H9 (cell line): ENCODE measurements around the gene CHCHD10. TPM values are rescaled to one million over a fixed set of nuclear protein-coding genes. Genes with fewer than 3 reads are reported as not detected.

ENCODE experiments used
- DNase-seq: peaks from one replicate; pipeline ENCODE4 v3.0.0-alpha.2; 2017
- H2AFZ ChIP-seq: one replicate; pipeline ENCODE4 v1.6.1; 2013; ENCODE audit warnings: mild to moderate bottlenecking, low read length, control low read depth, moderate library complexity
- H2AK5ac ChIP-seq: 2 replicates; pipeline ENCODE4 v1.6.1; 2013; ENCODE audit warnings: low read length, control low read depth, mixed read lengths; ENCODE audit not compliant: insufficient read length
- H2BK120ac ChIP-seq: one replicate; pipeline ENCODE4 v1.6.1; 2013; ENCODE audit warnings: low read depth, mild to moderate bottlenecking, low read length, control low read depth, inconsistent platforms; ENCODE audit not compliant: poor library complexity, severe bottlenecking
- H2BK12ac ChIP-seq: 2 replicates; pipeline ENCODE4 v1.6.1; 2013; ENCODE audit warnings: low read length, control low read depth, mixed read lengths, low read depth; ENCODE audit not compliant: insufficient read length
- H2BK15ac ChIP-seq: 2 replicates; pipeline ENCODE4 v1.6.1; 2013; ENCODE audit warnings: low read depth, low read length, control low read depth
- H2BK20ac ChIP-seq: one replicate; pipeline ENCODE4 v1.6.1; 2013; ENCODE audit warnings: low read depth, mild to moderate bottlenecking, low read length, control low read depth, inconsistent platforms; ENCODE audit not compliant: poor library complexity, severe bottlenecking
- H2BK5ac ChIP-seq: 2 replicates; pipeline ENCODE4 v1.6.1; 2013; ENCODE audit warnings: low read length, control low read depth, mixed read lengths; ENCODE audit not compliant: insufficient read length
- H3K14ac ChIP-seq: 2 replicates; pipeline ENCODE4 v1.6.1; 2013; ENCODE audit warnings: low read length, control low read depth; ENCODE audit not compliant: insufficient read depth
- H3K18ac ChIP-seq: 2 replicates; pipeline ENCODE4 v1.6.1; 2013; ENCODE audit warnings: low read depth, mild to moderate bottlenecking, mixed read lengths, low read length, control low read depth; ENCODE audit not compliant: insufficient read length
- H3K23ac ChIP-seq: 2 replicates; pipeline ENCODE4 v1.6.1; 2013; ENCODE audit warnings: low read length, control low read depth, mixed read lengths, low read depth; ENCODE audit not compliant: insufficient read length
- H3K23me2 ChIP-seq: 2 replicates; pipeline ENCODE4 v1.6.1; 2013; ENCODE audit warnings: low read depth, mild to moderate bottlenecking, mixed read lengths, low read length, control low read depth; ENCODE audit not compliant: insufficient read length, poor library complexity, severe bottlenecking
- H3K27ac ChIP-seq: 2 replicates; pipeline ENCODE4 v1.5.1; 2013; ENCODE audit warnings: low read length, control low read depth, mixed read lengths, low read depth; ENCODE audit not compliant: insufficient read length
- H3K27me3 ChIP-seq: 2 replicates; pipeline ENCODE4 v1.6.1; 2013; ENCODE audit warnings: low read length, control low read depth, inconsistent platforms; ENCODE audit not compliant: insufficient read depth
- H3K4ac ChIP-seq: 2 replicates; pipeline ENCODE4 v1.6.1; 2013; ENCODE audit warnings: low read depth, mild to moderate bottlenecking, control low read depth, inconsistent platforms, low read length, moderate library complexity
- H3K4me1 ChIP-seq: 2 replicates; pipeline ENCODE4 v1.6.1; 2013; ENCODE audit warnings: low read length, control low read depth, inconsistent platforms; ENCODE audit not compliant: insufficient read depth
- H3K4me2 ChIP-seq: 2 replicates; pipeline ENCODE4 v1.6.1; 2013; ENCODE audit warnings: low read length, control low read depth, mixed read lengths; ENCODE audit not compliant: insufficient read length, insufficient read depth
- H3K56ac ChIP-seq: 2 replicates; pipeline ENCODE4 v1.6.1; 2013; ENCODE audit warnings: low read depth, mild to moderate bottlenecking, mixed read lengths, low read length, control low read depth; ENCODE audit not compliant: insufficient read length
- H3K79me1 ChIP-seq: 2 replicates; pipeline ENCODE4 v1.6.1; 2013; ENCODE audit warnings: low read depth, mild to moderate bottlenecking, moderate library complexity, low read length, control low read depth, inconsistent platforms; ENCODE audit not compliant: insufficient read depth, poor library complexity, severe bottlenecking
- H3K79me2 ChIP-seq: 2 replicates; pipeline ENCODE4 v1.6.1; 2013; ENCODE audit warnings: low read length, control low read depth, inconsistent platforms; ENCODE audit not compliant: insufficient read depth
- H3K9ac ChIP-seq: 2 replicates; pipeline ENCODE4 v1.6.1; 2013; ENCODE audit warnings: low read length, control low read depth, mixed read lengths; ENCODE audit not compliant: insufficient read length; ENCODE audit errors: extremely low read depth
- H3K9me3 ChIP-seq: one replicate; pipeline ENCODE4 v1.6.1; 2013; ENCODE audit warnings: low read depth, low read length, inconsistent platforms; ENCODE audit not compliant: control insufficient read depth
- H3T11ph ChIP-seq: one replicate; pipeline ENCODE4 v1.6.1; 2013; ENCODE audit warnings: mild to moderate bottlenecking, low read length, control low read depth, inconsistent platforms
- H4K20me1 ChIP-seq: one replicate; pipeline ENCODE4 v1.6.1; 2013; ENCODE audit not compliant: control insufficient read depth, insufficient read length, insufficient read depth
- H4K5ac ChIP-seq: 2 replicates; pipeline ENCODE4 v1.6.1; 2013; ENCODE audit warnings: low read depth, mild to moderate bottlenecking, mixed read lengths, low read length, control low read depth; ENCODE audit not compliant: insufficient read length
- H4K8ac ChIP-seq: replicated peaks from 2 replicates; pipeline ENCODE4 v1.6.1; 2013; ENCODE audit warnings: low read length, control low read depth, mixed read lengths, low read depth; ENCODE audit not compliant: insufficient read length
- H4K91ac ChIP-seq: 2 replicates; pipeline ENCODE4 v1.6.1; 2013; ENCODE audit warnings: low read depth, mild to moderate bottlenecking, moderate library complexity, mixed read lengths, low read length, control low read depth; ENCODE audit not compliant: insufficient read length
- H3K27ac Mint-ChIP-seq, 3 experiments: 2 replicates in 2 of 3; 3 replicates in 1 of 3; pipeline ENCODE4 v1.8.0; 2020 to 2021; ENCODE audit warnings: mixed read lengths in 3 of 3, mild to moderate bottlenecking in 1 of 3, moderate library complexity in 1 of 3
- H3K27me3 Mint-ChIP-seq: 2 replicates; pipeline ENCODE4 v1.8.0; 2021; ENCODE audit warnings: low read depth, mild to moderate bottlenecking, moderate library complexity, mixed read lengths
- H3K36me3 Mint-ChIP-seq, 3 experiments: 2 replicates in 2 of 3; 3 replicates in 1 of 3; pipeline ENCODE4 v1.8.0; 2020 to 2021; ENCODE audit warnings: low read depth in 3 of 3, mixed read lengths in 3 of 3; ENCODE audit not compliant: insufficient read depth in 1 of 3
- H3K4me1 Mint-ChIP-seq, 2 experiments: 2 replicates each; pipeline ENCODE4 v1.8.0; 2020; ENCODE audit warnings: mixed read lengths in 2 of 2
- H3K4me3 Mint-ChIP-seq, 2 experiments: 2 replicates in 1 of 2; 3 replicates in 1 of 2; pipeline ENCODE4 v1.8.0; 2020 to 2021; ENCODE audit warnings: mild to moderate bottlenecking in 2 of 2, mixed read lengths in 2 of 2, moderate library complexity in 1 of 2
- H3K9me3 Mint-ChIP-seq, 2 experiments: 2 replicates in 1 of 2; 3 replicates in 1 of 2; pipeline ENCODE4 v1.8.0; 2020; ENCODE audit warnings: mild to moderate bottlenecking in 2 of 2, mixed read lengths in 2 of 2, moderate library complexity in 1 of 2
- CTCF ChIP-seq: fragments of 200-600 bp; sonication (generic); conservative IDR thresholded peaks from 3 replicates; pipeline ENCODE4 v1.8.0; 2021; ENCODE audit warnings: antibody characterized with exemption, mild to moderate bottlenecking
- WGBS: extraction: QIAGEN DNeasy Blood & Tissue Kit; methylation state at CpG from one replicate; pipeline ENCODE4 v1.1.7; 2013; ENCODE audit warnings: missing lambda C conversion rate, low lambda C conversion rate, mixed read lengths; ENCODE audit not compliant: insufficient read length; ENCODE audit errors: extremely low coverage; 5-methylcytosine and 5-hydroxymethylcytosine counted together
- total RNA-seq: library from RNA; stranded (reverse); gene quantifications from 2 replicates; pipeline ENCODE4 v1.2.1, GENCODE V29; 2021

The CHCHD10 gene
- total RNA-seq, 1 experiment from 2014 or later = 53.7 TPM

DNA sequence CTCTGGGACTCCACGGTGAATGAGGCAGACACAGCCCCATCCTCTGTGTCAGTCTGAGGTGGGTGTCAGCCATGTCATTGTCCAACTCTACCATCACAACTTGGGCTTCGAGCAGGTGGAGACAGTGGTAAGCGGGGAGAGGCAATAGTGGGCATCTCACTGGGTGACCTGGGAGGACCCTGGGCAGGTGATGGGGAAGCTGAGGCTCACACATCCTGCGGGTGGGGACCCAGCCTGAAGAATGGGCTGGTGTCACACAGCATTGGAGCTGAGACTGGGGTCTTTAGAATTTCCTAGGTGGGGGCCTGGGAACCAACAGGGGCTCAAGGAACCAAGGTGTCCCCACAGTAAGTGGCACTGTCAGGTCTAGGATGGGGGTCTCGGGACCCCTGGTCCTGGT, 12.0 kb upstream of the CHCHD10 start:
- peaks cover 3 to 10% of the 10 kb centered on the region in 2 experiments; a peak in 3 of 4 replicates for H3K4me1 Mint-ChIP-seq
- Histone ChIP-seq H3K23ac (no peak overlapping the region), H4K8ac (no peak overlapping the region), H3K23me2 (no peaks in the 10 kb centered on the region), H3K4me1 (no peaks in the 10 kb centered on the region), H3T11ph (no peak overlapping the region), H3K9me3 (no peaks in the 10 kb centered on the region), H3K14ac (no peak overlapping the region; the same call in 1 of the 2 replicates), H3K79me2 (no peaks in the 10 kb centered on the region), H3K9ac (no peak overlapping the region), H4K91ac (no peak overlapping the region), H2BK5ac (no peak overlapping the region), H2AK5ac (no peak overlapping the region), H3K18ac (no peak overlapping the region), H2AFZ (no peak overlapping the region), H4K5ac (no peak overlapping the region), H2BK20ac (no peak overlapping the region), H3K4me2 (no peak overlapping the region), H4K20me1 (no peaks in the 10 kb centered on the region), H3K27me3 (no peaks in the 10 kb centered on the region; the same call in 1 of the 2 replicates), H2BK120ac (no peak overlapping the region), H2BK15ac (no peak overlapping the region), H2BK12ac (no peak overlapping the region), H3K56ac (no peak overlapping the region), H3K4ac (no peak overlapping the region), H3K79me1 (no peaks in the 10 kb centered on the region), H3K27ac (no peak overlapping the region)
- no peak overlapping the region for H3K4me3 Mint-ChIP-seq
- WGBS = no CpG with 5 or more reads among the region's 5 CpGs
- no peak for DNase-seq
- TF ChIP-seq CTCF = no peak
- no peaks in the 10 kb centered on the region for H3K36me3 Mint-ChIP-seq
- no peak overlapping the region for H3K27ac Mint-ChIP-seq
- no peaks in the 10 kb centered on the region for H3K9me3 Mint-ChIP-seq
- H3K27me3 Mint-ChIP-seq = peaks cover 19% of the 10 kb centered on the region
